GM19023 (cell line): ENCODE data around the gene DNM1.
A peak's percentile ranks its signal among the peaks of the same experiment; 100 is the strongest.

Experiments used
- ATAC-seq: cut with Tn5 transposase; IDR thresholded peaks from one replicate; pipeline ENCODE4 v1.9.1; 2021; ENCODE audit warnings: mild to moderate bottlenecking, moderate library complexity; ENCODE audit not compliant: unreplicated experiment

The DNM1 gene

DNA sequence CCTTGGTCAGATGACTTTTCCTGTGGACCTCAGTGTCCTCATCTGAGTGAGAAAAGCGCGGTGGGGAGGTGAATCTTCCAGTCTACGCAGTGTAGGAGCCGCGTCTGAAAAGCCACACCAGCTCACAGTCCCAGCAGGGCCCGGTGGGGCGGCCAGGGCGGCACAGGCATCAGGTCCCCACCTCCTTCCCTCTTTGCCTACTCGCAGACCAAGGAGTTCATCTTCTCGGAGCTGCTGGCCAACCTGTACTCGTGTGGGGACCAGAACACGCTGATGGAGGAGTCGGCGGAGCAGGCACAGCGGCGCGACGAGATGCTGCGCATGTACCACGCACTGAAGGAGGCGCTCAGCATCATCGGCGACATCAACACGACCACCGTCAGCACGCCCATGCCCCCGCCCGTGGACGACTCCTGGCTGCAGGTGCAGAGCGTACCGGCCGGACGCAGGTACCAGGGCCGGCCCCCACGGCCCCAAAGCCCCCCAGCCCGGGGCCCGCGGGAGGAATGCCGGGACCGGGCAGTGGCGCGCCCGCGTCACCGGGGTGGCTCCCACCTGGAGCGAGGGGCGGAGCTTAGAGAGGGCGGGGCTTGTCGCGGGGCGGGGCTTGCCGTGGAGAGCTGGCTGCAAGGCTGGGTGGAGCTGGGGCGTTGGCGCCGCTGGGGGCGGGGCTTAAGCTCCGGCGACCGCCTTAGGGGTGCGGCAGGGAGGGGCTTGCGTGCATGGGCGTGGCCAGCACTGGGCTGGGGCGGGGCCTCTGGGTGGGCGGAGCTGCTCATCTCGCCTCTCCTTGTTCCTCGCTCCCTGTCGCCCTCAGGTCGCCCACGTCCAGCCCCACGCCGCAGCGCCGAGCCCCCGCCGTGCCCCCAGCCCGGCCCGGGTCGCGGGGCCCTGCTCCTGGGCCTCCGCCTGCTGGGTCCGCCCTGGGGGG, 47.0 kb downstream of the DNM1 start:
- ATAC-seq = peak; percentile 87

- ATAC-seq = no peak
These were observed 47.9 kb downstream of the DNM1 start for GRCh38 chr9:128250839-128251731.

GRCh38 chr9:128251732-128252100, 48.5 kb downstream of the DNM1 start:
- ATAC-seq = no peak

DNA sequence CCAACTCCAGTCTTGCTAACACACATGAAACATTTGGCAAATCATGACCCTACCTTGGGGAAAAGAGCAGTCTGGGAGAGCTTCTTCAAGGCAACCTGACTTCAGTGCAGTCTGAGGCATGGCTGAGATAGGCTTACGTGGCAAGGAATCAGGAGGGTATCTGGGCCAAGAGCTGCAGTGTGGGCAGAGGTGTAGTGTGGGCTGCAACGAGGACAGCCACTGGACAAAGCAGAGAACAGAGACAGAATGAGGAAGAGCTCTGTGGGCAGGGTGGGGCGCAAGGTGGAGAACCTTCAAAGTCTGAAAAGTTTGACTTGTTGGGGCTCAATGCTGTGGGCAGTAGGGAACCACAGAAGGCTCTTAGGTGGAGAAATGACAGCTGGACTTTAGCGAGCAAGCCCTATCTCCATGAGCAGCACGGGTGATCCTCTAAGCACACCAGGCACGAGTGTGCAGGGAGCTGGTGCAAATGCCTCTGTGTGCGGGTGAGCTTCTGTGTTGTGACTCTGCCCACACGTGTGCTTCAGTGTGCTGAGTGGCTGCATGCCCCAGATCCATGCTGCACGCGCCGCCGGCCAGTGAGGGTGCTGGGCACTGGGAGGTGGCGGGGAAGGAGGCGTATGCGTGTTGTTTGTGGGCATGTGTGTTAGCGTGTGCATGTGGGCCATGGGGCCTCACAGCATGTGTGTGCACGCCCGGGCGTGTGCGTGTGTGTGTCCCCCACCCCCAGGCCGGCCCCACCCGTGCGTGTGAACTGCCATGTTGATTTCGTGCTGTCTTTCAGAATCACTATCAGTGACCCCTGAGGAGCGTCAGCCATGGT, 49.3 kb downstream of the DNM1 start:
- ATAC-seq = no peak

DNA sequence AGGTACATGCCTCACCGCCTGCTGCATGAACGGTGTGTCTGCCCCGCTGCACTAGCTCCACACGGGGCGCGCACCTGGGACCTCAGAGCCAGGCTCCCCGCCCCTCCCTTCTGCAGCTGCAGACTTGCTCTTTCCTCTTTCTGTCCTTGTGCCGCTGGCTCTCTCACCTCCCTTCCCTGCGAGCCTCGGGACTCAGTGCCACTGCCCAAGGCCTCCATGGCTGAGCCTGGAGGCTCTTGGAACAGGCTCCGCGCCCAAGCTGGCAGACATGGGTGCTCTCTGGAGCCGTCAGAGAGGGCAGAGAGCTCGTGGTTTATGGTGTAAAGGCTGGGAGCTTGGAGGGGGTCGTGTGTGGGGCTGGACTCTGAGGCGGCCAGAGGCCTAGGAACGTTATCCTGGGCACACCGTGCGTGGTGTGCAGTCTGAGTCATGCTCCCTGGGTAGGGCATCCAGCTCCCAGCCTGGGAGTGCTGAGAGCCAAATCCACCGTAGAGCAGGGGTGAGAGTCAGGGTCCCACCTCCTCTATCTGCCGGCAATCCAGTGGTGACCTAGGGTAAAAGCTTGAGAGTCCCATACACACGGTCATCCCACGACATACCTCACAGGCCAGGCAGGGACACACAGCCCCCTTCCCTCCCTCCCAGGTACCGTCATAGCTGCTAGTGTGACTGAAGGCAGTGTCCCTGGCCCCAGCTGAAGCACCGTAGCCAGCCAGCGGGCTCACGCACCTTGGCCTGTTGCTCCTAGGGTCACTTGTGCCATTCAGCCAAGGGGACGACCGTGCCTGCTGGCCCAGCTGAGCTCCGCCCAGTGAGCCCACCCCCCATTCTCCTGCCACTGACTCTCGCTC, 50.2 kb downstream of the DNM1 start:
- ATAC-seq = no peak

GRCh38 chr9:128253991-128254346, 50.8 kb downstream of the DNM1 start:
- ATAC-seq = no peak

GRCh38 chr9:128254362-128254761, 51.2 kb downstream of the DNM1 start:
- ATAC-seq = no peak

- no peak for ATAC-seq
These were observed 51.9 kb downstream of the DNM1 start for GRCh38 chr9:128254855-128255759.

DNA sequence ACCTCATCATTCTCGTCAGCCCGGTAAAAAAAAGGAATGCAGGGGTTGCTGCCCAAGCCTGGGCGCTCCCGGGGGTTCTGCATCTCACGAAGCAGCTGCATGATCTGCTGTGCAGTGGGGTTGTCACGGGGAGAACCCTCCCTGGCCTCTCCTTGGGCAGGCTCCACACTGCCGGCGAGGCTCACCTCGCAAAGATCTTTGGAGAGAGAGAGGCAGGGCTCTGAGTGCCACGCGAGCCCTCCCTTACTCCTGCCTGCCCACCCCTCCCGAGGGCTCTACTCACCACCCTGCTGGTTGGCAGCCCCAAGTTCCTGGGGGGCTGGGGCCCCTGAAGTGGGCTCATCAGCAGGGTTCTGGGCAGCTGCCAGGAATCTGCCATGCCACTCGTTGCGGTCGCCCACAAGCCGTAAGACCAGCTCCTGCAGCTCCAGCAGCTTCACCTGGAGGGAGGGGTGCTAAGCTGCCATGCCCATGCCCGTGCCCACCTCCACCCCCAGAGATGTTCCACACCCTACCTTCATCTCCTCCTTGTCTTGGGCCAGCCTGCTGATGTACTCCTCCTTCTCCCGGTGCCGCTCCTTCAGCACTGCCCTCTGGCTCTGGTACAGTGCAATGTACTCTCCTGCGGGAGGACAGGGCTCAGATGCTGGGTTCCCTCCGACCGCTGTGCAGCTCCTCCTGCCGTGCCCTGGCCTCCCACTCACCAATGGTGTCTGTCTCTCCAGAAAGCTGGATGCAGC, 54.1 kb downstream of the DNM1 start:
- ATAC-seq = no peak

DNA sequence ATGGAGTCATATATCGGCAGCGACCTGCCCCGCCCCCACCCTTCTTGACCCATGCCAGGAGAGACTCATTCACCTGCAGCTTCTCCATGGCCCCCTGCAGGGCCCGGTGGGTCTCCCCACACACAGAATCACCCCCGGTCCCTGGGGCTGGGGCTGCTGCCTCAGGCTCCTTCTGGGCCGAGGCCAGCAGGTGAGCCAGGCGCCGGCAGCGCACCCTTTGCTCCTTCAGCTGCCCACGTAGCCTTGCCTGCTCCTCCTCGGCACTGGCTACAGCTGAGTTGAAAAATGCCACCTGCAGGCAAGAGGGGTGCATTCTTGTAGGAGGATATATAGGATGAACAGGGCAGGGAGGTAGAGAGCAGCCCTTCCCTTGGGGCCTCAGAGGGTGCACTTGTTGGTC, 54.7 kb downstream of the DNM1 start:
- ATAC-seq = no peak

GRCh38 chr9:128258326-128258725, 55.1 kb downstream of the DNM1 start:
- ATAC-seq = no peak

- no peak for ATAC-seq
These were observed 56.0 kb downstream of the DNM1 start for GRCh38 chr9:128259156-128259555.

- ATAC-seq = no peak
These were observed 57.2 kb downstream of the DNM1 start for GRCh38 chr9:128260340-128260739.

GRCh38 chr9:128262687-128263086, 59.5 kb downstream of the DNM1 start:
- no peak for ATAC-seq

DNA sequence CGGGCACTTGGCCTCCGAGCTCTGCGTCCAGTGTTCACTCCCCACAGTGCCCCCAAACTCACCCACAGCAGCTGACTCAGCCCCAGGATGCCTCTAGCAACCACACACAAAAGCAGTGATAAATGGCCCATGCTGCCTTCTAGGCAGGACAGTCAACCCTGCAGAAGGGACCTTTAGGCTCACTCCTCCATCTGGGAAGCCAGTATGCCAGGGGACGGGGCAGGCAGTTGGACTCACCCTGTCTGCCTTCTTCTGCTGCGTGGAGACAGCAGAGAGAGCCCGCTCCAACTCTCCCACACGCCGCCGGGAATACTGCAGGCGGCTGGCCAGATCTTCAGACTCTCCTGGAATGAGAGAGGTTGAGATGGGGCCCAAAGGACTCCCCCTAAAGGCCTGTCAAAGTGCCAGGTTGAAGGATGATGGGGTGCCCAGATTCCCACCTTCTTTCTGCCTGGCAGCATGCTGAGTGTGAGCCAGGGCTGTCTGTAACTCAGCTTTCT, 62.2 kb downstream of the DNM1 start:
- no peak for ATAC-seq

GRCh38 chr9:128266868-128267590, 63.9 kb downstream of the DNM1 start:
- ATAC-seq = no peak

DNA sequence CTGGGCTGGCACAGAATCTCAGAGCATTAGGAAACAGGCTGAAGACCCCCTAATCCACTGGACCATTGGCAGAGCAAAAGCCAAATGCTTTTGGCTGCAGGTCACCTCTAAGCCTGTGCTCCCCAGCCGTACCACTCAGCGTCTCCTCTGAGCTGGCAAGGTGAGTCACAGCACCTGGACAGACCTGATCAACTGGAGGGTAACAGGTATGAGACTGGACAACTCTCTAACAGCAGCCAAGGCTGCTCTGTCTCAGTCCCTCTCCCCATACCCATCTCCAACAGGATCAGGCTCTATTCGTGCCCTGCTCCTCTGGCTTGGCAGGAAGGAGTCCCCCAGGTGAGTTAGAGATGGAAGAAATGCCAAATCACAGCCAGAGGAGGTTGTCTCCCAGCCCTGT, 67.9 kb downstream of the DNM1 start:
- no peak for ATAC-seq

DNA sequence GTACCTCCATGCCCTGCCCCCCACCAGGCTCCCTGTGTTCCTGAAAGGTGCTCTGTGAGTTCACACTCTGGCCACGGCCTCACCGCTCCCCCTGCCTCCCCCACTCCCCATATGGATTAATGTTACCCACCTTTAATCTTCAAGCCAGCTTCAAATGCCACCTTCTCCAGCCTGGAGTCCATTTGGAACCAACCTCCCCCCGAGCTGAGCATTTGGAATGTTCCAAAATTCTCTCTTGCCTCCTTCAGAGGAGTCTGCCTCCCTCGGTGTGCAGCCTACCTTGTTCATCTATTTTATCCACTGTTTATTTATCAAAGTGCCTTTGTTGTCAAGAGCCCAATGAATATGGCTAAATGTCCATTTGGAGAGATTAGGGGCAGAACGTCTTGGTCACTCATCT, 68.3 kb downstream of the DNM1 start:
- ATAC-seq = no peak
